GM21381 (cell line): Measurements from ENCODE around the gene TMEM121.

ENCODE experiments used
- ATAC-seq: cut with Tn5 transposase; IDR thresholded peaks from one replicate; pipeline ENCODE4 v1.9.1; 2021; ENCODE audit warnings: mild to moderate bottlenecking, moderate library complexity; ENCODE audit not compliant: unreplicated experiment

The TMEM121 gene

DNA sequence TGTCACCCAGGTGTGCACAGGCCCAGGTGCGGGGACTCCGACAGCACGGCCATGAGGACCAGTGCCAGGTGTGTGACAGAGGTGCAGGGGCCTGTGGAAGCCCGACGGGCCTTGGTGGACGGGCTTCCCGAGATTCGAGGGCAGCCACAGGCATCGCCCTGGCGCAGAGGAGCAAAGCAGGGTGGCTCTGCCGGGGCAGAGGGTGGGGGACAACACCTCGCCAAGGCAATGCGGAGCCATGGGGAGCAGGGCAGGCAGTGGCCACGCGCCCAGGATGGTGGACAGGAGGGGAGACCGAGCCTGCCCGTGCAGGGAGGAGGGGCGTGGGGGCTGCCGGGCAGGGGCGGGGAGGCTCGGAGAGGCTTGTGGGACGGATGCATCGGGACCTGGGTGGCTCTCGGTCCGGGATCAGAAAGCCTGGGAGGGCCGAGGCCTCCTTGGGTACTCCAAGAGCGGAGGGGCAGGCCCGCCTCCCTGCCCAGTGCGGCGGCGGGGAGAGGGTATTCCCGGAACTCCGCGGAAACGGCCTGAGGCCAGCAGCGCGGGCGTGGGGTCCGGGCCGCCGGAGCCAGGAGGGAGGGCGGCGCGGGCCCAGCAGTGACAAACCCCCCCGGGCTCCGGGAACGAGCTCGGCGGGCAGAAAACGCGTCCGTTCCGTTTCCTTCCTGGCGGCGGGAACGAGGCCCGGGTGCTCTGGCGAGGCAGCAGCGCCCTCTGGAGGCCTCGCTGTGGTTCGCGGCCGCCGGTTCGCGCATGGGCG is 1.6 kb downstream of the TMEM121 start:
- ATAC-seq, result no peak

DNA sequence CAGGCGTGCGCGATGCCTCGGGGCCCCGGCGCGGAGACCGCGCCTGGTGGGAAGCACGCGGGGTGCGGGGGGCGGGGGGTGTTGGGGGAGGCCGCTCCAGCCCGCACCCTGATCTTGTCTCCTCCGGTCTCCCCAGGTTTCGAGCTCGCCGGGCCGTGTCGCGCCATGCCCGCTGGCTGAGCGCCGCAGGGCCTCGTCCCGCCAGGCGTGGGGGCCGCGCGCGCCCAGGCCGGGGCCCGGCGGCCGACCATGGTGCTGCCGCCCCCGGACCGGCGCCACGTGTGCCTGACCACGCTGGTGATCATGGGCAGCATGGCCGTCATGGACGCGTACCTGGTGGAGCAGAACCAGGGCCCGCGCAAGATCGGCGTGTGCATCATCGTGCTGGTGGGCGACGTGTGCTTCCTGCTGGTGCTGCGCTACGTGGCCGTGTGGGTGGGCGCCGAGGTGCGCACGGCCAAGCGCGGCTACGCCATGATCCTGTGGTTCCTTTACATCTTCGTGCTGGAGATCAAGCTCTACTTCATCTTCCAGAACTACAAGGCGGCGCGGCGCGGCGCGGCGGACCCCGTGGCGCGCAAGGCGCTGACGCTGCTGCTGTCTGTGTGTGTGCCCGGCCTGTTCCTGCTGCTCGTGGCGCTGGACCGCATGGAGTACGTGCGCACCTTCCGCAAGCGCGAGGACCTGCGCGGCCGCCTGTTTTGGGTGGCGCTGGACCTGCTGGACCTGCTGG is 2.4 kb downstream of the TMEM121 start:
- ATAC-seq, result no peak

DNA sequence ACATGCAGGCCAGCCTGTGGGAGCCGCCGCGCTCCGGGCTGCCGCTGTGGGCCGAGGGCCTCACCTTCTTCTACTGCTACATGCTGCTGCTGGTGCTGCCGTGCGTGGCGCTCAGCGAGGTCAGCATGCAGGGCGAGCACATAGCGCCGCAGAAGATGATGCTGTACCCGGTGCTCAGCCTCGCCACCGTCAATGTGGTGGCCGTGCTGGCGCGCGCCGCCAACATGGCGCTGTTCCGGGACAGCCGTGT is 2.9 kb downstream of the TMEM121 start:
- no peak for ATAC-seq

- ATAC-seq, result no peak
Measured at GRCh38 chr14:105529569-105530284, 3.3 kb downstream of the TMEM121 start.

GRCh38 chr14:105530285-105531087 is 4.1 kb downstream of the TMEM121 start:
- ATAC-seq, result no peak

GRCh38 chr14:105531088-105531893 is 4.9 kb downstream of the TMEM121 start:
- no peak for ATAC-seq

- no peak for ATAC-seq
Measured at GRCh38 chr14:105531894-105532623, 5.7 kb downstream of the TMEM121 start.

DNA sequence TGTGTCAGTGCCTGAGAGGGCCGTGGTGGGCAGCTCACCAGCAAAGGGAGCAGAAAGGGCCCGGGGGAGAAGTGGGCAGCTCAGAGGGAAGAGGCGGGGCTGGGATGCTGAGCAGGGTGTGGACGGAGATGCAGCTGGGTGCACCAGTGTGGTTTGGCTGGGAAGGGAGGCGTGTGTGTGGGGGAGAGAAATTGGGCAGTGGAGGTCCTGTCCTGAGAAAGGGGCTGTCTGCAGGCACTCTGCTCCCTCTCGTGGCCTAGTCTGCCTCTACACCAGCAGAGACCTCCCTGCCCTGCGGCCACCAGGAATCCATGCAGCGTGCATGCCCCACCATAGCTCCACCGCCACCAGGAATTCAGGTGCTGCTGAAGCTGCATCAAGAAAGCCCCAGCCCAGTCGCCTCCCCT is 6.4 kb downstream of the TMEM121 start:
- no peak for ATAC-seq

- ATAC-seq, result no peak
Measured at GRCh38 chr14:105533391-105533790, 7.0 kb downstream of the TMEM121 start.

GRCh38 chr14:105533811-105534498 is 7.6 kb downstream of the TMEM121 start:
- ATAC-seq, result no peak

- no peak for ATAC-seq
Measured at GRCh38 chr14:105534586-105534985, 8.2 kb downstream of the TMEM121 start.

- ATAC-seq, result no peak
Measured at GRCh38 chr14:105536051-105536450, 9.7 kb downstream of the TMEM121 start.

- no peak for ATAC-seq
Measured at GRCh38 chr14:105536691-105537579, 10.6 kb downstream of the TMEM121 start.

DNA sequence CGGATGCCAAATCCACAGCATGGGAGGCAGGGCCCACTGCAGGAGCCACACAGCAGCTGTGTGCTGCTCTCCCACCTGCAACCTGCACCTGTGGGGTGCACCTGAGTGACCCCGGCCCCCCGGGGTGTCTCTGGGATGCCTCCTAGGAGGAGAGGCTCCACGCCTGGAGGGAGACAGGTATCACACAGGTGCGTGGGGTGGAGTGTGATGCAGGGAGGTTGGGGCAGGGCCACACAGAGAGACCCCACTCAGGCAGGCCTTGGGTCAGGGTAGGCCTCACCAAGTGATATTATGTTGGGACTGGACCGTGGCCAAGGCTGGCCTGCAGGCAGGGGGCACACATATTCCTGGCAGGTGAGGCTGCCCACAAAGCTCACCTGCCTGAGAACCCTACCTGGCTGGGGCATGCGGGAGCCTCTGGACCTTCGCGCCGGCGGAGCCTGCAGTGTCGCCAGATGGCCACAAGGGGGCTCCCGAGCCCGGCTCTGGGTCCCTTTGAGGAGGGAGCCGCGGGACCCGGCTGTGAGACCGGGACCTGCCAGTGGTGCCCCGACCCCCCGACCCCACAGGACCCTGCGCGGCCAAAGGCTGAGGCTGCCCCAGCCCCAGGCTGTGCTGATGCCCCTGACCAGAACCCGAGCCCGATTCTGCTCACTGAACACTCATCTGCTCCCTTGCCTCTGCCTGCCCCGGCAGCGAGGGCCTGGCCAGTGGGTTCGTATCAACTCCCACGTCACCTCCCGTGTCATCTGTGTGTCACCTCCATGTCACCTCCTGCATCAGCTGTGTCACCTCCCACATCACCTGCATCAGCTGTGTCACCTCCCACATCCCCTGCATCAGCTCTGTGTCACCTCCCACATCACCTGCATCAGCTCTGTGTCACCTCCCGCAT is 11.4 kb downstream of the TMEM121 start:
- ATAC-seq, result no peak

DNA sequence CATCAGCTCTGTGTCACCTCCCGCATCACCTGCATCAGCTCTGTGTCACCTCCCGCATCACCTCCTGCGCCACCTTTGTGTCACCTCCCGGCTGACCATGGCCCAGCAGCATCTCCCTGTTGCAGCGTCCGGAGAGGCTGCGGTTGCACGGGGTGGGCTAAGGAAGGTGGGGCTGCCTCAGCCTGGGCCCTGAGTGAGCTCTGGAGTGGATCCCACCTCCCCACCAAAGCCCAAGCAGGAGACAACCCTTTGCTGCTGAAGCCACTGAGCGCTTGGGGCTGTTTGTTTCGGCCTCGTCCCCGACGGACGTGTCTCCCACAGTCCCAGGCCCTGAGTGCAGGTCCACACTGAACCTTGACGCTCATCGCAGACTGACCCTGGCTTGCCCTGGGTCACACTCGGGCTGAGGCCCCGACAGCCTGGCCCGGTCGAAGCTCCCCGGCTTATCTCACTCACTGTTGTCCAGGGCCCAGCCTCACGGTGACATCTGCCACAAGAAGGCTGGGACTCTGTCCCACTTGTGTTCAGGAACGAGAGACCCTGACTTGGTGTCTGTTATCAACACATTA is 12.2 kb downstream of the TMEM121 start:
- no peak for ATAC-seq

- ATAC-seq, result no peak
Measured at GRCh38 chr14:105540811-105541210, 14.4 kb downstream of the TMEM121 start.
